Ovary (tissue), 3 donors: Measurements from ENCODE around the gene ABCG2.

Source experiments
- EP300 ChIP-seq: sonication (generic); formaldehyde crosslinking; IDR thresholded peaks from one replicate; pipeline ENCODE4 v1.6.1; 2017; ENCODE audit warnings: antibody characterized with exemption
- POLR2A ChIP-seq: fragments of 450-650 bp; IDR thresholded peaks from one replicate; pipeline ENCODE4 v1.6.1; 2017; ENCODE audit warnings: antibody characterized with exemption, mild to moderate bottlenecking, moderate library complexity
- TF ChIP-seq, protein P1 (sequence below), 3 donors: fragments of 450-650 bp in 2 of 3; fragments of 200-600 bp in 1 of 3; IDR thresholded peaks; one replicate each; pipeline versions ENCODE4 v1.5.1 to v1.8.0; 2016 to 2022; ENCODE audit warnings: antibody characterized with exemption in 3 of 3, mild to moderate bottlenecking in 1 of 3
- donor health status: DM: no; HTN: no; CAD: no.

DNA sequence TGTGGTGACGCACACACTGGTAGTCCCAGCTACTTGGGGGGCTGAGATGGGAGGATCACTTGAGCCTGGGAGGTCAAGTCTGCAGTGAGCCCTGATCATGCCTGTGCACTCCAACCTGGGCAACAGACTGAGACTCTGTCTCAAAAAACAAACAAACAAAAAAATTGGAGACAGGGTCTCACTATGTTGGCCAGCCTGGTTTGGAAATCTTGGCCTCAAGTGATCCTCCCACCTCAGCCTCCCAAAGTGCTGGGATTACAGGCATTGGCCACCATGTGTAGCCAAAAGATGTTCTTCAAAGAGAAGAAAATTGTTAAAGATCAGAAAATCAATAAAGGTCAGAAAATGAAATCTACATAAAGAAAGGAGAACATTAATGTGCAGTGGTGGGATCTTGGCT lies 41.7 kb upstream of the ABCG2 start:
- TF ChIP-seq POLR2A (no peak), EP300 (no peak)
- TF ChIP-seq, protein P1, sequence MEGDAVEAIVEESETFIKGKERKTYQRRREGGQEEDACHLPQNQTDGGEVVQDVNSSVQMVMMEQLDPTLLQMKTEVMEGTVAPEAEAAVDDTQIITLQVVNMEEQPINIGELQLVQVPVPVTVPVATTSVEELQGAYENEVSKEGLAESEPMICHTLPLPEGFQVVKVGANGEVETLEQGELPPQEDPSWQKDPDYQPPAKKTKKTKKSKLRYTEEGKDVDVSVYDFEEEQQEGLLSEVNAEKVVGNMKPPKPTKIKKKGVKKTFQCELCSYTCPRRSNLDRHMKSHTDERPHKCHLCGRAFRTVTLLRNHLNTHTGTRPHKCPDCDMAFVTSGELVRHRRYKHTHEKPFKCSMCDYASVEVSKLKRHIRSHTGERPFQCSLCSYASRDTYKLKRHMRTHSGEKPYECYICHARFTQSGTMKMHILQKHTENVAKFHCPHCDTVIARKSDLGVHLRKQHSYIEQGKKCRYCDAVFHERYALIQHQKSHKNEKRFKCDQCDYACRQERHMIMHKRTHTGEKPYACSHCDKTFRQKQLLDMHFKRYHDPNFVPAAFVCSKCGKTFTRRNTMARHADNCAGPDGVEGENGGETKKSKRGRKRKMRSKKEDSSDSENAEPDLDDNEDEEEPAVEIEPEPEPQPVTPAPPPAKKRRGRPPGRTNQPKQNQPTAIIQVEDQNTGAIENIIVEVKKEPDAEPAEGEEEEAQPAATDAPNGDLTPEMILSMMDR (IDR thresholded peaks at IDR 0.05), result no peak
